MG63 (cell line): ENCODE results near the gene SLC25A45. TPM values are rescaled to one million over a fixed set of nuclear protein-coding genes. Genes with fewer than 3 reads are reported as not detected.

Experiments
- DNase-seq: peaks from one replicate; pipeline ENCODE4 v3.0.0-alpha.2; 2020
- H3K27me3 ChIP-seq: fragments of 250-450 bp; sonication (Bioruptor Pico); 2 replicates; pipeline ENCODE4 v1.5.1; 2020; ENCODE audit warnings: mild to moderate bottlenecking, moderate library complexity
- H3K36me3 ChIP-seq: fragments of 250-450 bp; sonication (Bioruptor Pico); 2 replicates; pipeline ENCODE4 v1.5.1; 2020; ENCODE audit warnings: mild to moderate bottlenecking, moderate library complexity
- H3K4me3 ChIP-seq: fragments of 250-450 bp; sonication (Bioruptor Pico); 2 replicates; pipeline ENCODE4 v1.5.1; 2020; ENCODE audit warnings: mild to moderate bottlenecking, moderate library complexity
- H3K9me3 ChIP-seq: fragments of 250-450 bp; sonication (Bioruptor Pico); 2 replicates; pipeline ENCODE4 v1.5.1; 2020; ENCODE audit warnings: mild to moderate bottlenecking, moderate library complexity
- total RNA-seq: library from RNA; depleted of rRNA; stranded (reverse); fragments of >200 nt; shearing (Covaris generic); gene quantifications from 2 replicates; pipeline ENCODE4 v1.2.3, GENCODE V29; 2014; ENCODE audit warnings: low replicate concordance

SLC25A45 gene
- total RNA-seq, 1 experiment from 2014 or later: 1.9 TPM

DNA sequence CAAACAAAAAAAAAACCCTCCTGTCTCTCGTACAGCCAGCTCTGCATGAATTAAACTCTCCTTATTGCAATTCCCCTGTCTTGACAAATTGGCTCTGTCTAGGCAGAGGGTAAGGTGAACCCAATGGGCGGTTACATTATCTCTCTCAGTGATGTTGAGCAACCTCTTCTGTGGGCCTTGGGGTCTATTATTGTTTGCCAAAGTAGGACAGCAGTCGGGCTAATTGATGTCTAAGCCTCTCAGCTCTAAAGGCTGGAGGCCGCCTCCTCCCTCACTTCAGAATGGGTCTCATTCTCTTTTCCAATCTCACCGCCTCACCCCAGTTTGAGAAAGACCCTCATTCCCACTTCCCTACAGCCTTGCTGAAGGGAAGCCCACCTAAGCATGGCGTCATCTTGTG lies 1.3 kb upstream of the SLC25A45 start:
- no peak for DNase-seq
- Histone ChIP-seq H3K27me3 (no peaks in the 10 kb centered on the region), H3K36me3 (peaks cover 10% of the 10 kb centered on the region), H3K4me3 (no peak overlapping the region), H3K9me3 (no peaks in the 10 kb centered on the region)

DNA sequence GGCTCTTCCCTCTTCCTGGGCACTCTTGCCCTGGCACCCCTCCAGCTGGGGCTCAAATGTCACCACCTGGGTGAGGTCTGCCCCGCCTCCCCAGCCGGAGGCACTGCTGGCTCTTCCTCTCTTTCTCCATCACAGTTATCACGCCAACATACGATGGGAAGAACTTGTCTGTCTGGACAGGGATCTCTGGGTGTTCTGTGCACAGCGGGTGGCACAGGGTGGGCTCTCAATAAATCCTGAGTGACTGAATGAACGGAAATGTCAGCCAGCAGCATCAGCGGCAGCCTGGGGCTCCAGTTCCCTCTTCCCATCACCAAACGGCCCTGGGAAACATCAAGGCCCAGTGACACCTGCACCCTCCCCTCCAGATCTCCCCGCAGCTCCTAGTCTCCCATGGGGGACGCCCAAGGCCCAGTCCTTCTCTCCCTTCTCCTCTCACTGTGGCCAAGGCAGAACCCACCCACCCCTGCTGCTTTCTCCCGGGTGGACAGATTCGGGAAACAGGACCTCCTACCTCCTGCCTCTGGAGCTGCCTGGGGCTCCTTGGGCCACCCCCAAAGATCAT lies 440 bp upstream of the SLC25A45 start:
- 0 out of 2 replicates have a peak, but pooled peaks cover 3% of the 10 kb centered on the region for H3K36me3 ChIP-seq
- peak overlapping the region; percentile 17 for H3K4me3 ChIP-seq
- DNase-seq: no peak
- no peaks in the 10 kb centered on the region for H3K27me3 ChIP-seq
- no peaks in the 10 kb centered on the region for H3K9me3 ChIP-seq

DNA sequence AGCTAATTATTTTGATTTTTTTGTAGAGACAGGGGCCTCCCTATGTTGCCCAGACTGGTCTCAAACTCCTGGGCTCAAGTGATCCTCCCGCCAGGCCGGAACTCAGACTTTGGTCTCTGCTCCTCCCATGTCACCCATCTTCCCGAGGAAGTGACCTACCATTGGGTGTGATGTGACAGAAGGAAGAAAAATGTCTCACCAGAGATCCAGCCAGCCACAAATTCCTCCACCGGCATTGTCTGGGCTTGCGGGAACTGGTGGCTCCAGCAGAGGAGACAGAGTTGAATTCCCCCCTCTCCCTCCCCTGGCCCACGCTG lies 772 bp downstream of the SLC25A45 start:
- no peaks in the 10 kb centered on the region for H3K36me3 ChIP-seq
- DNase-seq: no peak
- peak overlapping the region; percentile 30 for H3K4me3 ChIP-seq
- H3K27me3 ChIP-seq: no peaks in the 10 kb centered on the region
- H3K9me3 ChIP-seq: no peaks in the 10 kb centered on the region

DNA sequence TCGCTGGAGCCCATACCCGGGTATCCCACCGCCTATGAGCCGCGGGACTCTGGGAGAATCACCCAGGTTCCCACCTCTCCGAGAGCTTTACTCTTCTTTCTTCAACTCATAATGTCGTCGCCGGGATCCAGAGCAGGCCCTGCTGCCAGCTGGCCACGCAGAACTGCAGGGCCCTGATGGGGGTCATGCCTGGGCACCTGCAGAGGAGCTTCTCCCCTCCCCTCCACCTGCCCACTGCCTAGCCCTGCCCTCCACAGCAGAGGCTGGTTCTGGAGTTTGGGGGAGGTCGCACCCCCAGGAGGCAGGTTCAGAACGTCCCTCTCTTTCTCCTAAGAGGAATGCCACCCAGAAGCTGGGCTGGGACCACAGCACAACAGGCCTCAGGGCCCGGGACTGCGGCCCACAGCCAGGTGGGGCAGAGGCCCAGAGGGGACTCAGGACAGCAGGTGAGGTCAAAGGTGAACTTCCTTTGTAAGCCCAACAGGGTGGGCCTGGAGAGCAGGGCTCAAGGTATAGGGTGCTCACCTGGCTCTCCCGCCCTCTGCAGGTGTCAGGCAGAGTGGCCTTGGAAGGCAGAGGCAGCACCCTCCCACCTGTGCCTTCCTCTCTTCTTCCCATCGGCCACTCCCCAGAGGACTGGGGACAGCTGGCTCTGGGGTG lies 1.9 kb downstream of the SLC25A45 start:
- no peaks in the 10 kb centered on the region for H3K36me3 ChIP-seq
- no peak for DNase-seq

DNA sequence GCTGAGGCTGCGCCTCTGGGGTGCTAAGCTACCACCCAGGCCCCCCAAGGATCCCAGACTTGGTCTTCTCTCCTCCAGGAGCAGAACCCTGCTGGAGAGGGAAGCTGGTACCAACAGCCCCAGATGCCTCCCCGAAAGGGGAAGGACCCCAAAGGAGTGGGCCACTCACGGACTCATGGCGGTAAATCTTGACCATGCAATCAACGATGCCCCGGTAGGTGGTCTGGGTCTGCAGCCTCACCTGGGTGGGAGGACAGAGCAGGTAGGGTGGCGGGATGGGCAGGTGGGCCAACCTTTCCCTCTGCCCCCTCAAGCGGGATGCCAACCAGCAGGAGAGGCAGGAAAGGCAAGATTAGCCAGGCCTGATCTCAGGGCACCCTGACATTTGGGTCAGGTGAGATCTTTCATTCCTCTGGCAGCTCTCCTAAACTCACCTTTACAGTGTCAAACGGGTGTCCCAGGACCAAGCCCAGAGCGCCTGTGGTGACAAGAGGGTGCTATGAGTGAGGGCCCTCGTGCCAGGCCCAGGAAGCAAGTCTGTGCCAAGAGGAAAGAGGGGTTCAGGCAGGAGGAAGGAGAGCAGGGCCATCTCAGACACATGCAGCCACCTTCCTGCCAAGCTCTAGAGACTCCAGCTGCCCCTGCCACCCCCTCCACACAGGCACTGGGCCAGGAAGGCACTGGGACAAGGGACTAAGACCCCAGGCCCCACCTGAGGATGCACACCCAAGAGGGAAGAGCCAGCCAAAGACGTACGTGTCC lies 2.6 kb downstream of the SLC25A45 start:
- Histone ChIP-seq H3K27me3 (no peaks in the 10 kb centered on the region), H3K9me3 (no peaks in the 10 kb centered on the region), H3K4me3 (no peak overlapping the region), H3K36me3 (no peaks in the 10 kb centered on the region)
- no peak for DNase-seq

More for the DNA sequence above, 1.9 kb downstream of the SLC25A45 start:
- Histone ChIP-seq H3K4me3 (no peak overlapping the region), H3K27me3 (no peaks in the 10 kb centered on the region), H3K9me3 (no peaks in the 10 kb centered on the region)

DNA sequence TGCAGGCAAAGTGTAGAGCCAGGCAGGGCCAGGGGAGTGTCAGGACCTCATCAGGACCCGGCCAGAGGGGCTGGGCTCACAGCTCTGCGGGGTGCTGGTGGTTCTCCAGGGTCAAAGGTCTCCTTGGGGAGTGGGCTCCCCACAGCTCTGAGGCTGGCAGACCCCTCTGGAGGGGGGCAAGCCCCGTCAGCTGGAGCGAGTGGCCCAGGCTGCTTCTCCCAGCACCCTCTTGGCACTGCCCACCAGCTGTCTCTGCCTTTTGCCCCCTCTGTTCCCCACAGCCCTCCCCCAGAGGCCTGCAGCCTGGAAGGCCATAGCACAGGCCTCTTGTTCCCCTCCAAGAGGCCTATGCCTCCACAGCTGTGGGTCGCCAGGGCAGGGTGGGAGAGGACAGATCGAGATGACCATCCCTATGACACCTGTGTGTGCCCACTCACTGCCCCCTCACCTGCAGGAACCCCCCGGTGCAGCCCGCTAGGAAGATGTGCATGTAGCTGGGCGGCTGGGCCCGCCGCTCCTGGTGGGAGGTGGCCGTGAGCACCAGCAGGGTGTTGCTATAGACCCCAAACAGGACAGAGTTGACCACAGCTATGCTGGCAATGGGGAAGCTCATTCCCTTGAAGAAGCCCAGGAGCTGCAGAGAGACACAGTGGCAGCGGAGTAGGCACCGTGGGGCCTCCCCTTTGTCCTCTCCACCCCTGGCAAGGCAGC lies 3.4 kb downstream of the SLC25A45 start:
- H3K4me3 ChIP-seq: no peak overlapping the region
- no peak for DNase-seq
- H3K27me3 ChIP-seq: no peaks in the 10 kb centered on the region
- no peaks in the 10 kb centered on the region for H3K36me3 ChIP-seq
- H3K9me3 ChIP-seq: no peaks in the 10 kb centered on the region

DNA sequence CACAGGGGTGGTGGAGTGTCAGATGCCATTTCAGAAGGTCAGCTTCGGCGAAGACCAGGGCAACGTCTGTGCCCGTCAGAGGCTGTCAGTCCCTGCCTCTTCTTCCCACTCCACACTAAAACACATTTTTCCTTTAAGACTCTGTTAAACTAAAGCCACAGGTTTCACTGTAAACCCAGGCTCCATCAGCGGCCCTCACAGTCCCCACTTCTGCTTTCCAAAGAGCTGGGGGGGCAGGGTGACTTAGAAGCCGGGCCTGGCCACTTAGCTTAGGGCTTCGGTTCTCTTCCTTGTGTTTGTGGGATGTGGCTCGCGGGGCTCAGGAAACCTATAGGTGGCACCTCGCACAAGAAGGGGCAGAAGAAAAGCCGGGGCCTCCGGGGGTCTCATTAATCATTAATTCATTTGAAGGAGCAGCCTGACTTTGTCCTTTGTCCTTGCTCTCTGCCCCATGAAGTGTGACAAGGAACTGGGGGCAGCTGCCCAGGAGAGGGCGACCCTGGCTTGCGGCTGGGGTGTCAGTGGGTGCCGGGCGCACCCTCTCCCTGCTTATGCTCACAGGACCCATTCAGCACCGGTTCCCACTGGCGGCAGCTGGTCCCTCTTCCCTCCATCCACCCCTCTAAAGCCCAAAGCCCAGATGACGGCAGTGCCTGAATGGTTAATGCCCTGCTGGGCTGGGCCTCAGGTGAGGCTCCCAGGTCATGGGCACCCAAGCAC lies 4.1 kb downstream of the SLC25A45 start:
- Histone ChIP-seq H3K36me3 (no peaks in the 10 kb centered on the region), H3K27me3 (no peaks in the 10 kb centered on the region), H3K4me3 (no peak overlapping the region), H3K9me3 (no peaks in the 10 kb centered on the region)
- no peak for DNase-seq

DNA sequence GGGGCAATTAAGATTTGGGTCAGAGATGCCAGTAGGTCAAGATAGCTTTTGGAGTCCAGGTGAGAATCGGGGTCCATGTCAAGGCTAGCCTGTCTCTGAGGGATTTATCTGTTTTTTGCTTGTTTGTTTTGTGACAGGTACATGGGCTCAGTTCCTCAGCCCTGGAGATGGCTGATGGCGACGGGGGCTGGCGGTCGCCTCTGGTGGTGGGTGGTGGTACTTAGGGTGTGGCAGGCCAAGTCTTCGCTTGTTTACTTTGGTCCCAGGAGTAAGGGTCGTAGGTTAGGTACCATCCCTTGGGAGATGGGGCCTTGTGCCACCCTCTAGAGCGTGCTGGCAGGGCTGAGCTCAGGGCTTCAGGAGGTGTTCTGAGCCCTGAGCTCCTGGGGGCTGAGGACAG lies 4.7 kb downstream of the SLC25A45 start:
- H3K36me3 ChIP-seq: no peaks in the 10 kb centered on the region
- H3K27me3 ChIP-seq: no peaks in the 10 kb centered on the region
- H3K4me3 ChIP-seq: no peak overlapping the region
- no peaks in the 10 kb centered on the region for H3K9me3 ChIP-seq
- no peak for DNase-seq

DNA sequence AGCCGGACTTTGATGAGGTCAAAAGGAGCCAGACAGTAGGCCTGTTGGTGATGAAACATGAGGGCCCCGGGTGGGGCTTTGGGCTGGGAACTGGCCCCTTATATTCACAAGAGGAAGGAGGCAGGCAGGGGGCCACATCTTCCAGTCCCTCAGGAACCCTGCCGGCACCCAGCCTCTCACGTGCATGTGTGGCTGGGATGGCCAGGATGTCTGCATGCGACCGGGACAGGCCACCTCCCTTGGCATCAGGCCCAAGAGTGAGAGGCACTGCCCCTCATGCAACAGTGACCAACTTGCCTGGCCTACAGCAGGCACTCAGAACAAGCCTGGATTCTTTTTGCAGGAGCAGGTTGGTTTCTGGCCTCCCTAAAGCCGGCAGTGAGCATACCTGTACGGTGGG lies 5.4 kb downstream of the SLC25A45 start:
- no peak for DNase-seq
- H3K4me3 ChIP-seq: no peak overlapping the region
- H3K36me3 ChIP-seq: no peaks in the 10 kb centered on the region
- no peaks in the 10 kb centered on the region for H3K27me3 ChIP-seq
- no peaks in the 10 kb centered on the region for H3K9me3 ChIP-seq

DNA sequence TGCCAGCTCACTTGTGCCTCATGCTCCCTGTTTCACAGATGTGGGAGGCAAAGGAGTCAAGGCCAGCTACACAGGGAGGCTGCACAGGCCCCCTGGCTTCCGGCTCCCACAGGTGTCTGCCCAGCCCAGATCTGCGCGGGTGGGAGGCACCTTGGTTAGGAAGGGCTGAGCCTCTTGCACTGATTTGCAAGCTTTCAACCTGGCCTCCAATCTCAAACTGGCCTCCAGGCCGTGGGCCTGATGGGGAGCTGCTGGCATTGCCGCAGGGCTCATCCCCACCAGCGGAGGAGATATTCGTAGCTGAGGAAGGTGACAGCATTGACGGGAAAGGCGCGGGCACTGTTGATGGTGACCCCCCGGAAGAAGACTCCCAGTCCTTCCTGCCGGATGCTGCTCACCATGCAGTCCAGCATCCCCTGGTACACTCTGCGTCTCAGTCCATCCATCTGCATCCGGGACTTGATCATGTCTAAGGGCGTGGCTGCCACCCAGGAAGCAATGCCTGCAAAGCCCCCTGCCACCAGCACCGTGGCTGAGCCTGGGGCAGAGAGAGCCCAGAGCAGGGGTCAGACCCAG lies 6.2 kb downstream of the SLC25A45 start:
- no peaks in the 10 kb centered on the region for H3K9me3 ChIP-seq
- no peak for DNase-seq

DNA sequence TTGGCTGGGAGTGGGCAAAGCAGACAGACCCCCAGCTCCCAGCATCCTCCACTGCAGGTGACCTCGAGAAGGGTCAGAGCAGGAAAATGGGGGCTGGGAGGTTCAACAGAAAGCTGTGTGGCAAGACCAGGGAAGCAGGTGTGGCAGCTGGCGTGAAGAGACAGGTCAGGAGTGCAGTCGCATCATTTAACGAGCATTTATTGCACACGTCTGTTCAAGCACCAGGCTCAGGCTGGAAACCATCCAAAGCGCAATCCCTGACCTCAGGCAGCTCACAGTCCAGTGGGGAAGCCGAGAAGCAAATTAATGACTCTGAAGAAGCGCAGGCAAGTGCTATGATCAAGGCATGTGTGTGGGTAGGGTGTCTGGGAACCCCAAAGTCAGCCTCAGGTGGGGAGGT lies 7.4 kb downstream of the SLC25A45 start:
- DNase-seq: no peak
- H3K4me3 ChIP-seq: no peak overlapping the region
- H3K36me3 ChIP-seq: no peaks in the 10 kb centered on the region
- H3K27me3 ChIP-seq: no peaks in the 10 kb centered on the region
- H3K9me3 ChIP-seq: no peaks in the 10 kb centered on the region

More for the DNA sequence above, 6.2 kb downstream of the SLC25A45 start:
- Histone ChIP-seq H3K36me3 (no peaks in the 10 kb centered on the region), H3K4me3 (no peak overlapping the region), H3K27me3 (no peaks in the 10 kb centered on the region)

DNA sequence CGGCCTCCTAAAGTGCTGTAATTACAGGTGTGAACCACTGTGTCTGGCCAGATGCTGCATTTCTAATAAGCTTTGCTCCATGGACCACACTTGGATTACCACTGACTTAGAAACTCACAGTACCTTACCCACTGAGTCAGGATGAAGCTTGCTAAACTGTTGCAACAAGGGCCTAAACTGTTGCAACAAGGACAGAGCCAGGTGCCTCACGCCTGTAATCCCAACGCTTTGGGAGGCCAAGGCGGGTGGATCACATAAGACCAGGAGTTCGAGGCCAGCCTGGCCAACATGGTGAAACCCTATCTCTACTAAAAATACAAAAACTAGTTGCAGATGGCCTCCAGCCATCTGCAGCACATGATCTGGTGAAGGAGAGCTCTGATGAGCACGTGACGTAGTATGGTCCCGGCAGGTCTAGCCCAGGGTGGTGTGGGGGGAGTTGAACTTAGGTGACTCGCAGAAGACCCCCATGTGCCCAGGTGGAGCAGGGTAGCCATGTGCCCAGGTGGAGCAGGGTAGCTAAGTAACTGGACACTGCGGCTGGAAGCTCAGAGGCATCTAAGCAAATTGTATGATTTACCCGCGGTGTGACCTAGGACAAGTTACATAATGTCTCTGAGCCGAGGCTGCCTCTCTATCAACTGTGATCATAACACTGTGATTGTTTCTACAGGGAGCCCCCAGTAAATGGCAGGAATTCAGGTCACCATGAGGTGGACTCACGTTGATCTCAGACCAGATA lies 8.4 kb downstream of the SLC25A45 start:
- no peak for DNase-seq
- Histone ChIP-seq H3K36me3 (no peaks in the 10 kb centered on the region), H3K27me3 (no peaks in the 10 kb centered on the region), H3K4me3 (no peak overlapping the region), H3K9me3 (no peaks in the 10 kb centered on the region)

DNA sequence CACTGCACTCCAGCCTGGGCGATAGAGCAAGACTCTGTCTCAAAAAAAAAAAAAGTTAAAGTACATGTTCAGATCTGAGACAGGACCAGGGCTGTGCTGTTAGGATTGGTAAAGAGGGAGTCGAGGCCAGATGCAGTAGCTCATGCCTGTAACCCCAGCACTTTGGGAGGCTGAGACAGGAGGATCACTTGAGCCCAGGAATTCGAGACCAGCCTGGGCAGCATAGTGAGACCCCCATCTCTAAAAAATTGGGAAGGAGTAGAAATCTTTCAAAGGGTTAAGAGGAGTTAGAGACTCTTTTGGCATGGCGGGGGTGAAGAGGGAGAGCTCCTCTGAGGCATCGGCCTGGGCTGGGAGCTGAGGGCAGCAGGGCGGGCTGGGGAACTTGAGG lies 11.8 kb downstream of the SLC25A45 start:
- H3K27me3 ChIP-seq: no peaks in the 10 kb centered on the region
- H3K36me3 ChIP-seq: no peaks in the 10 kb centered on the region
- DNase-seq: no peak
- H3K9me3 ChIP-seq: no peaks in the 10 kb centered on the region
- H3K4me3 ChIP-seq: no peak overlapping the region

DNA sequence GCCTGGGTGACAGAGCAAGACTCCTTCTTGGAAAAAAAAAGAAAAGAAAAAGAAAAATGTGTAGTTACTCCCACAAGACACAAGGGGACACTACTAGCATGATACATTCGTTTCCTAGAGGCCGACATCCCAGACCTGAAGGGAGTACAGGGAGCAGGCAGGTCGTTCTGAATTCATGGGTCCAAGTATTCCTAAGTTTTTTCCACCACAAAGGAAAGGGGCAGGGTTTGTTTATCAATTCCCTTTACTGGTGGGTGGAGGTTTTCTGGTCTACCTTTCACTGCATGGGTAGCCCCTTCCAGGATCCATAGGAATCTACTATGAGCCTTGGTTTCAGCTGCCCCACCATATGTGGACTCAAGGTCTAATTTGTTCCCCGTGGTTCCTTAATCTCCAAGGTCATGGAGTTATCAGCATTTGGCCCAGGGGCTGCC lies 16.1 kb downstream of the SLC25A45 start:
- Histone ChIP-seq H3K9me3 (no peaks in the 10 kb centered on the region), H3K27me3 (no peaks in the 10 kb centered on the region), H3K36me3 (no peaks in the 10 kb centered on the region), H3K4me3 (no peak overlapping the region)
- peak; percentile 41 for DNase-seq

DNA sequence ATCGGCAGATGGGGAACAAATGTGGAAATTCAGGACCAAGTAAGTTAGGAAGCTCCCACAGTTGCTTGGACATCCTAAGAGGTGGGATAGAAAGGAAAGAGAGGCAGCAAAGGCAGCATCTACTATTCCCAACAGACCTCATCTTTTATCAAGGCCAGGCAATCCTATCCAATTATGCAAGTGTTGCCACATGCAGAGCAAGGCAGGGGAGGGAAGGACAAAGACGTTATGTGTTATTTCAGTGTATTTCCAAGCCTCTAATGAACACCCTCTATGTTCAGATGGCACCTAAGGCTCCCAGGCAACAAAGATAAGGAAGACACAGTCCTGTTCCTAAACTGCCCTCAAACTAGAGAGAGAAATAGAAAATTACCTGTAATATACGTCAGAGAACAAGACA lies 18.7 kb downstream of the SLC25A45 start:
- no peaks in the 10 kb centered on the region for H3K9me3 ChIP-seq
- H3K36me3 ChIP-seq: no peaks in the 10 kb centered on the region
- H3K4me3 ChIP-seq: no peak overlapping the region
- no peaks in the 10 kb centered on the region for H3K27me3 ChIP-seq
- no peak for DNase-seq

DNA sequence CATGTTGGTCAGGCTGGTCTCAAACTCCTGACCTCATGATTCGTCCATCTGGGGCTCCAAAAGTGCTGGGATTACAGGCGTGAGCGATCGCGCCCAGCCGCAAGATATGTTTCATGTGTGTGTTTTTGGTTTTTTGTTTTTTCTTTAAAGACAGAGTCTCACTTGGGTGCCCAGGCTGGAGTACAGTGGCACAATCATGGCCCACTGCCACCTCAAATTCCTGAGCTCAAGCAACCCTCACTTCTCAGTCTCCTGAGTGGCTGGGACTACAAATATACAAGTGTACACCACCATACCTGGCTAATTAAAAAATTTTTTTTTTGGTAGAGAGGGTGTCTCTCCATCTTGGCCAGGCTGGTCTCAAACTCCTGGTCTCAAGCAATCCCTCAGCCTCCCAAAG lies 19.5 kb downstream of the SLC25A45 start:
- Histone ChIP-seq H3K27me3 (no peaks in the 10 kb centered on the region), H3K4me3 (no peak overlapping the region), H3K36me3 (no peaks in the 10 kb centered on the region), H3K9me3 (no peaks in the 10 kb centered on the region)
- DNase-seq: no peak
